Skeletal muscle satellite cell (primary cell): ENCODE results near the gene EEFSEC.

Experiments used
- H3K27me3 ChIP-seq: 2 replicates; pipeline ENCODE4 v1.7.0; 2013; ENCODE audit warnings: low read length; ENCODE audit not compliant: control insufficient read depth, insufficient read depth
- H3K36me3 ChIP-seq: 2 replicates; pipeline ENCODE4 v1.7.0; 2013; ENCODE audit warnings: mild to moderate bottlenecking, control low read depth, low read length; ENCODE audit not compliant: insufficient read depth
- H3K4me1 ChIP-seq: 2 replicates; pipeline ENCODE4 v1.7.0; 2013; ENCODE audit warnings: low read length; ENCODE audit not compliant: control insufficient read depth, insufficient read depth
- H3K4me2 ChIP-seq: 2 replicates; pipeline ENCODE4 v1.7.0; 2013; ENCODE audit warnings: mild to moderate bottlenecking, low read length
- H3K4me3 ChIP-seq: 2 replicates; pipeline ENCODE4 v1.7.0; 2013; ENCODE audit warnings: low read length
- H3K9ac ChIP-seq: 2 replicates; pipeline ENCODE4 v1.7.0; 2013; ENCODE audit warnings: mild to moderate bottlenecking, low read depth, low read length, moderate library complexity
- H3K9me3 ChIP-seq: replicated peaks from 2 replicates; pipeline ENCODE4 v1.7.0; 2013; ENCODE audit warnings: mild to moderate bottlenecking, control low read depth, low read length

EEFSEC gene

DNA sequence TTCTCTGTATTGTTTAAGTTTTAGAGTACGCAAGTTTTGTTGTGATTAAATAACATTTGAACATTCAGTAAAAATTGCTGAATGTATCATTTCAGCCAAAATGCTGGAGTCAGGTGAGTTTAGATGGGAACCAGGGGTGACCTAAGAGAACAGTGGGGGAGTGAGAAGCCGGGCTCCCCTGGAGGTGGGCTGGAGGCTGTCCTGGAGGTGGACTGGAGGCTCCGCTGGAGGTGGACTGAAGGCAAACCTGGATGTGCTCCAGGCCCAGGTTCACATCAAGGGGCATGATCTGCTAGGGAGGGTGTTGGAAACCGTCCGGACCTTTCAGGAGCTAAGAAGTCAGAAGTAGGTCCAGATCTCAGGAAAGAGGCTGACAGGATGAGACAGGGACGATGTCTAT, 289.7 kb downstream of the EEFSEC start:
- Histone ChIP-seq H3K4me1 (no peaks in the 10 kb centered on the region), H3K9me3 (no peaks in the 10 kb centered on the region), H3K27me3 (peaks cover 70% of the 10 kb centered on the region), H3K36me3 (no peaks in the 10 kb centered on the region), H3K9ac (no peak overlapping the region), H3K4me2 (no peak overlapping the region), H3K4me3 (no peak overlapping the region)

DNA sequence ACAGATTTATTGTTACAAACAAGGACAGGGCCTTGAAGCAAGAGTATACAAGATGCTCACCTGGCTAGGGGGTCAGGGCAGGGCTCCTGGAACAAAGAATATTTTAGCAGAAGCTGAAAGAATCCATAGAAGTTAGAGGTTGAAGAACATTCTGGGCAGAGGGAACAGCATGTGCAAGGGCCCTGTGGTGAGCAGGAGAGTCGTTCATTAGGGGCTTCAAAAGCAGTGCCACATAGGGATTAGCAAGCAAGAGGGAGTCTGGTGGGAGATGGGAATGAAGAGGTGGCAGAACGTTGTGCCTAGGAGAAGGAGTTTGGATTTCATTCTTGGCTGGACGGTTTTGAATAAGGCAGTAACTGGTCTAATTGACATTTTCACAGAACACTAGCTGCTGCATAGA, 290.5 kb downstream of the EEFSEC start:
- Histone ChIP-seq H3K9ac (no peak overlapping the region), H3K4me2 (no peak overlapping the region), H3K9me3 (no peaks in the 10 kb centered on the region), H3K4me3 (no peak overlapping the region), H3K36me3 (no peaks in the 10 kb centered on the region), H3K27me3 (peaks cover 70% of the 10 kb centered on the region), H3K4me1 (no peaks in the 10 kb centered on the region)

DNA sequence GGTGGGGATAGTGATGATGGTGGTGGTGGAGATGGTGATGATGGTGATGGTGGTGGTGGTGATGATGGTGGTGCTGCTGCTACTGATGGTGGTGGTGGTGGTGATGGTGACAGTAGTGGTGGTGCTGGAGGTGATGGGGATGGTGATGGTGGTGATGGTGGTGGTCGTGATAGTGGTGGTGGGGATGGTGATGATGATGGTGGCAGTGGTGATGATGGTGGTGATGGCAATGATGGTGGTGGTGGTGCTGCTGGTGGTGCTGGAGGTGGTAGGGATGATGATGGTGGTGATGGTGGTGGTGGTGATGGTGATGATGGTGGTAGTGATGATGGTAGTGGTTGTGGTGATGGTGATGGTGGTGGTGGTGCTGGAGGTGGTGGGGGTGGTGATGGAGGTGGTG, 292.1 kb downstream of the EEFSEC start:
- Histone ChIP-seq H3K9ac (no peak overlapping the region), H3K4me1 (no peaks in the 10 kb centered on the region), H3K9me3 (no peaks in the 10 kb centered on the region), H3K36me3 (no peaks in the 10 kb centered on the region), H3K27me3 (peaks cover 64% of the 10 kb centered on the region), H3K4me2 (no peak overlapping the region), H3K4me3 (no peak overlapping the region)

DNA sequence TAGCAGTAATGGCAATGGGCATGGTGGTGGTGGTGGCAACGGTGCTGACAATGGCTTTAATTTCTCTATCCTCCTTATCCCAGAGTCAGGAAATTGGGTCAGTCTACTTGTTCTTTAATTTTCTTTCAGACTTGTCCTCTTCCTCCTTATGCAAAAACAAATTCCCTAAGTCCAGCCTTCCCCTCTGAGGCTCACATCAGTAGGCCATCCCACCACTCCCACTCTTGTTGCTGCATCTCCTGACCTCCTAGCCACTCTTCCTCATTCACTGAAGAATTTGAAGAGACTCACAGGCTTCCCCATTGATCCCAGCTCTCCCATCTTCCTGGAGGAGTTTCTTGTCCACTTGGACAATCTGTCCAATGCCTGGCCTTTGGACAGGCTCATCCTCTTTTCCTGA, 293.5 kb downstream of the EEFSEC start:
- Histone ChIP-seq H3K9me3 (no peaks in the 10 kb centered on the region), H3K9ac (no peak overlapping the region), H3K4me1 (no peaks in the 10 kb centered on the region), H3K4me3 (no peak overlapping the region), H3K4me2 (no peak overlapping the region), H3K36me3 (no peaks in the 10 kb centered on the region), H3K27me3 (peaks cover 64% of the 10 kb centered on the region)

DNA sequence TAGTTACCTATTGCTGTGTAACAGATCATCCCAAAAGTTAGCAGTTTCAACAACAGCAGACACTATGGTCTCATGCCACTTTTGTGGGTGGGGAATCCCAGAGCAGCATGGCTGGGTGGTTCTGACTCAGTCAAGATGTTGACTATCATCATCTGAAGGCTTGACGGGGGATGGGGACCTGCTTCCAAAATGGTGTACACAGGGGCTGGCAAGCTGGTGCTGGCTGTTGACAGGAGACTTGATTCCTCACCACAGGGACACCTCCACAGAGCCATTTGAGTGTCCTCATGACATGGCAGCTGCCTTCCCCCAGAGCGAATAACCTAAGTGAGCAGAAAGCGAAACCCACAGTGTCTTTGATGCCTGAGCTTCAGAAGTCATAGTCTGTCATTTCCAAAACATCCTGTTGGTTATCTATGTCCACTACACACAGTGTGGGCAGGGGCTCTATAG, 294.3 kb downstream of the EEFSEC start:
- no peak overlapping the region for H3K4me3 ChIP-seq
- H3K9me3 ChIP-seq = no peaks in the 10 kb centered on the region
- H3K27me3 ChIP-seq = peaks cover 64% of the 10 kb centered on the region
- H3K36me3 ChIP-seq = no peaks in the 10 kb centered on the region
- no peak overlapping the region for H3K4me2 ChIP-seq
- H3K4me1 ChIP-seq = no peaks in the 10 kb centered on the region
- no peak overlapping the region for H3K9ac ChIP-seq

DNA sequence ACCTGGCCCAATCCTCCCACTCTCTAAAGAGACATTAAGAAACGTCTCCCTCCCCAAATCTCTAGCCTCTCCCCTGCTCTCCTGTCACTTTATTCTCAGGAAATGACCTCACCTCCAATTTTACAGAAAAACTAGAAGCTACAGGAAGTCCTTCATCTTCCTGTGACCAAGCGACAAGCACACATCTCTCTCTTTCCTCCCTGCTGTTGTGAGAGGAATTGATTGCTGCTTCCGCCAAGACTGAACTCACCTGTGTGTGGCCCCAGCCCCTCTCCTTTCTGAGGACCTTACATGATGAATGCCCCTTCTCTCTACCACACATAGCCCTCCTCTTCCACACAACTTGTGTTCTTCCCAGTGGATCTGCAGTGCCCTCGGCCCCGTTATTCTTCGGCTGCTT, 295.2 kb downstream of the EEFSEC start:
- Histone ChIP-seq H3K4me1 (no peaks in the 10 kb centered on the region), H3K9me3 (no peaks in the 10 kb centered on the region), H3K4me2 (no peak overlapping the region), H3K36me3 (no peaks in the 10 kb centered on the region), H3K4me3 (no peak overlapping the region), H3K27me3 (peaks cover 58% of the 10 kb centered on the region), H3K9ac (no peak overlapping the region)

DNA sequence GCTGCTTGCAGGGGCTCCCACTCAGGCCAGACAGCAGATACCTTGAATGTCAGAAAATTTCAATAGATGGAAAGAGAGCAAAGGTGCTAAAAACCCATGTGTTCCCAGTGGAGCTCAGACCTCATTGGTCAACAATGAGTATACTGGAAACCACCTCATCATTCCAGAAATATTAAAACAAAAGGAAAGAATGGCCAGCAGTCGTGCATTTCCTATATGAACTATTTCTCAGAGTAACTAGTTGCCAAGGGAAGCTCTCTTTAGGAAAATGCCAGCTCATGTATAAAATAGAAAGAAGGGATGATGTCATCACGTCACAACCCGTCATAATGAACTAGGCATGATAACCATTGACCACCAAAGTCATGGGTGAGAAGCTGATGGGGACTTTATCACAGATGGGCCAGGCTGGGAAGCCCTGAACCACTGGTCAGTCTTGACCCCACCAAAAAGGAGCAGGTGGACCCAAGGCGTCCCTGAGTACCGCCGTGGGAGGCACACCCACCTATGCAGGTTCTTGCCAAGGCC, 295.9 kb downstream of the EEFSEC start:
- H3K4me3 ChIP-seq = no peak overlapping the region
- H3K27me3 ChIP-seq = peaks cover 56% of the 10 kb centered on the region
- H3K9ac ChIP-seq = no peak overlapping the region
- no peak overlapping the region for H3K4me2 ChIP-seq
- no peaks in the 10 kb centered on the region for H3K4me1 ChIP-seq
- H3K36me3 ChIP-seq = no peaks in the 10 kb centered on the region
- no peaks in the 10 kb centered on the region for H3K9me3 ChIP-seq

DNA sequence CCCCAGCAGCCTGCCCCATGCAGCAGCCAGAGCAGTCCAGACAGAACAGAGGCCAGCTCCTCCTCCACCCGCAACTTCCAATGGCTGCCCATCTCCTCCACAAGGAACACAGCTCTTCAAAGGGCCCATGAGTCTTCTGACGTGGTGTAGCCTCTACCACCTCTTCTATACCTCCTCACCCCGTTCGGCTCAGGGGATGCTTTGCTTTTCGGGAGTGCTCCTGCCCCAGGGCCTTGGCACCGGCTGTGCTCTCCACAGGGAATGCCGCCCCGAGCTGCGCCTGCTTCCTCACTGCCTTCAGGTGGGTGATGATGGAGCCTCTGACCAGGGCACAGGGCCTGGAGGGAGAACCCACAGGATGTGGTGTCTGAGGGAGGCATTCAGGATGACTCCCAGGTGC, 298.8 kb downstream of the EEFSEC start:
- Histone ChIP-seq H3K9me3 (no peaks in the 10 kb centered on the region), H3K36me3 (no peaks in the 10 kb centered on the region), H3K4me2 (no peak overlapping the region), H3K9ac (no peak overlapping the region), H3K27me3 (peaks cover 71% of the 10 kb centered on the region), H3K4me3 (no peak overlapping the region), H3K4me1 (no peaks in the 10 kb centered on the region)

DNA sequence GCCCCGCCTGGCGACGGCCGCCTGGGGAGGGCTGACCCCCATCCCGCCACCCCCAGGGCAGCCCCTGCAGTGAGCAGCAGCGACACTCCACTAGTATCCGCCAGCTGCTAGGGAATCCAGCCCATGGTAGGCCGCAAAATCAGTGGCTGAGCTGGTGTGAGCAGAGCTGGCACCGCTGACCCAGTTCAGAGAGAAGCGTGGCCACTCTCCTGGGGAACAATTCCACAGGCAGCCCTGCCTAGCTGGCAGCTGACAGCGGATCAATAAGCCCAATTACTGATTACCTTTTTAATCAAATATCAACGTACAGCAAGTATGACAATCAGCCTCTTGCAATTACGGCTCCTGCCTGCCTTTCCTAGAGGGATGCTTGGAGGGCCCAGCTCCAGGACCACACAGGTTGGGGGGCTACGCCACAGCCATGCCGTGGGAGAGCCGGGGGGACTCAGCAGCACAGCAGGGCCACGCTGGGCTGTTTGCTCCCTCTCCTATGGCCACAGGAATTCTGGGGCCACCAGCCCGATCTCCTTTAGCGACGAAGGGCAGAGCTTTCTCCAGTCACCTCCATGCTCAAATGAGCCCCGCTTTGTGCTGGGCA, 299.5 kb downstream of the EEFSEC start:
- H3K4me1 ChIP-seq = no peaks in the 10 kb centered on the region
- no peak overlapping the region for H3K4me2 ChIP-seq
- H3K36me3 ChIP-seq = no peaks in the 10 kb centered on the region
- H3K9ac ChIP-seq = no peak overlapping the region
- H3K9me3 ChIP-seq = no peaks in the 10 kb centered on the region
- H3K27me3 ChIP-seq = peaks cover 64% of the 10 kb centered on the region
- H3K4me3 ChIP-seq = no peak overlapping the region

DNA sequence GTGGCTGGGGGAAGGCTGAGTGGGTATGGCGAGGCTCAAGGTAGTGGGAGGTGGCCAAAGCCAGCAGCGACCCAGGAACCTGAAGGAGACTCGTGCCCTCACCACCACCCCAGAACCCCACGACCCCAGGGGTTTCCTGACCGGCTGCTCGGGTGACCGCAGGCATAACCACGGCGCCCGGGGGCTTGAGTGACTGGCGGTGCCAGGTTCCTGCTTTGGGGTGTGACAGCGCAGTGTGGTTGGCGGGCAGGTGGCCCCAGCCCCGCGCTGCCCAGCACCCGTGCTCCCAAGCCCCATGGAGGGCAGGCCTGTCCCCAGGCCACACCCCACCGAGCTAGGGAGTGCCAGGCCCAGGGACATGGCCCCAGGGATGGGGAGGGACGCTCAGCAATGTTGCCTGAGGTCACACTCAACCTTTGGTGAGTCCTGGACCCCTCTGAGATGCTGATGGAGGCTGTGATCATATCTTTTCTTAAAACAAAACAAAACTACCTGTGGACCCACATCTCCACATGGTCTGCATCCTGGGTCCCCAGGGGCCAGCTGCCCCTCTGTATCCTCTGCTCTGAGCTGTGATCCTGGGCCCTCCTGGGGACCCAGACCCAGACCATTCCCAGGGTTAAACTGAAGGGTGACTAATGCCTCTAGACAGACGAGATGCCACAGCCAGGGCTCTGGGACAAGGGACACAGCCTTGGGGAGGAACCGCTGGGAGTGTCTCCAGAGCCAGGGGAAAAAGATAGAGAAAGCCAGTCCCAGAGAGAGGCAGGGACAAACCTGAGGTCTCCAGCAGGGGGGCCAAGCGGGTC, 300.4 kb downstream of the EEFSEC start:
- Histone ChIP-seq H3K27me3 (peaks cover 63% of the 10 kb centered on the region), H3K9me3 (no peaks in the 10 kb centered on the region), H3K4me1 (no peaks in the 10 kb centered on the region), H3K36me3 (no peaks in the 10 kb centered on the region), H3K4me2 (no peak overlapping the region), H3K4me3 (no peak overlapping the region), H3K9ac (no peak overlapping the region)

DNA sequence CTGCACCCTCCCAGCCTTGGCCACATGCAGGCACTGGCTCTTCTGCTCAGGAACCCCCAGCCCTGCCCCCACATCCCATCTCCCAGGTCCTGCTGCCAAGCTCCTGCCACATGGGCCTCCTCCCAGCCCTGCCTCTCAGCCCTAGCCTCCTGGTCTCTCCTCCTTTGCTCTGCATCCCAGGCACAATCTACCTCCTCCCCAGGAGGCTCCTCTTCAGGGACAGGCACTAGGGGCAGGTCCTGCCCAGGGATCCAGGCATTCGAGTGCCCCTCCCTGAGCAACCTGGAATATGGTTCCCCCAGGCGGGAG, 301.0 kb downstream of the EEFSEC start:
- no peaks in the 10 kb centered on the region for H3K4me1 ChIP-seq
- H3K9me3 ChIP-seq = no peaks in the 10 kb centered on the region
- H3K9ac ChIP-seq = no peak overlapping the region
- H3K4me3 ChIP-seq = no peak overlapping the region
- H3K27me3 ChIP-seq = peaks cover 69% of the 10 kb centered on the region
- H3K36me3 ChIP-seq = no peaks in the 10 kb centered on the region
- no peak overlapping the region for H3K4me2 ChIP-seq

DNA sequence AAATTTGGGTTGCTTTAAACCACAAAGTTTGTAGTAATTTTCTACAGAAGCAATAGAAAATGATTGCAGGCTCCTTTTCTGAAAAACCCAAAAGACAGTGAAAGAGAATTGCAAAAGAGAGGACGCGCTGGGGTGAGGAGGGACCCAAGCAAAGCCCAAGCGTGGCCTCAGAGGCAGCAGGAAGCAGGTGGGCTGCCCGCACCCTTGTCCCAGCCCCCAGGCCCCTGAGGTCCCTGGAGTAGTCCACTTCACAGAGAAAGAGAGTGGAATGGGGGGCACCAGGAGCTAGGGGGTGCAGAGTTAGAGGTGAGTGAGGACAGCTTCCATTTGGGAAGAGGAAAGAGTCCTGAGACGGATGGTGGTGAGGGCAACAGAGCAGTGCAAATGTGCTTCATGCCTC, 301.8 kb downstream of the EEFSEC start:
- Histone ChIP-seq H3K4me3 (no peak overlapping the region), H3K9me3 (no peaks in the 10 kb centered on the region), H3K36me3 (no peaks in the 10 kb centered on the region), H3K9ac (no peak overlapping the region), H3K4me1 (no peaks in the 10 kb centered on the region), H3K4me2 (no peak overlapping the region), H3K27me3 (peaks cover 70% of the 10 kb centered on the region)
